UCSD-AML1 (cell line): ENCODE measurements around the gene CDKN2B-AS1.
"Not testable (repeated sequence)": the region's sequence is repeated elsewhere in the genome, so short reads cannot be mapped to it uniquely, and the experiment has no call there.

Experiments
- DNase-seq: peaks from one replicate; lab custom pipeline; 2025; ENCODE audit not compliant: unreplicated experiment; lab: John Stamatoyannopoulos, UW

Gene CDKN2B-AS1

GRCh38 chr9:21994556-21995005 is at the start of gene CDKN2B-AS1:
Gene CDKN2B-AS1 (plus strand): TSS chr9:21994791.
- peak; percentile 58 for DNase-seq

GRCh38 chr9:21945606-21946005 is 49.0 kb upstream of the CDKN2B-AS1 start:
- no peak for DNase-seq

GRCh38 chr9:21958833-21959232 is 35.8 kb upstream of the CDKN2B-AS1 start:
- no peak for DNase-seq

GRCh38 chr9:21959268-21959667 is 35.3 kb upstream of the CDKN2B-AS1 start:
- not testable (repeated sequence) for DNase-seq

- DNase-seq = no peak
Measured at GRCh38 chr9:21961569-21961968, 33.0 kb upstream of the CDKN2B-AS1 start.

GRCh38 chr9:21964925-21965385 is 29.6 kb upstream of the CDKN2B-AS1 start:
- peak; percentile 37 for DNase-seq

GRCh38 chr9:21965401-21965951 is 29.1 kb upstream of the CDKN2B-AS1 start:
- DNase-seq = peak; percentile 57

GRCh38 chr9:21966140-21966851 is 28.3 kb upstream of the CDKN2B-AS1 start:
- DNase-seq = peak; percentile 4

- DNase-seq = peak; percentile 6
Measured at GRCh38 chr9:21967169-21967568, 27.4 kb upstream of the CDKN2B-AS1 start.

- DNase-seq = no peak
Measured at GRCh38 chr9:21967702-21968101, 26.9 kb upstream of the CDKN2B-AS1 start.

- DNase-seq = peak; percentile 5
Measured at GRCh38 chr9:21968331-21969010, 26.1 kb upstream of the CDKN2B-AS1 start.

GRCh38 chr9:21969011-21969940 is 25.3 kb upstream of the CDKN2B-AS1 start:
- peak; percentile 5 for DNase-seq

GRCh38 chr9:21969951-21970799 is 24.4 kb upstream of the CDKN2B-AS1 start:
- DNase-seq = peak; percentile 4

GRCh38 chr9:21970800-21971640 is 23.6 kb upstream of the CDKN2B-AS1 start:
- DNase-seq = no peak

GRCh38 chr9:21972361-21972760 is 22.2 kb upstream of the CDKN2B-AS1 start:
- no peak for DNase-seq

GRCh38 chr9:21974343-21974721 is 20.3 kb upstream of the CDKN2B-AS1 start:
- DNase-seq = no peak

- peak; percentile 60 for DNase-seq
Measured at GRCh38 chr9:21974722-21975409, 19.7 kb upstream of the CDKN2B-AS1 start.

- no peak for DNase-seq
Measured at GRCh38 chr9:21976334-21976875, 18.2 kb upstream of the CDKN2B-AS1 start.
